Measurements from ENCODE around the gene BPI.
"Not testable (repeated sequence)": the region's sequence is repeated elsewhere in the genome, so short reads cannot be mapped to it uniquely, and the experiment has no call there.

Gene BPI

GRCh38 chr20:38304845-38305447, 990 bp downstream of the BPI start:
- DNase-seq (ENCODE audit: low read depth): no peak

GRCh38 chr20:38305541-38305940, 1.6 kb downstream of the BPI start:
- DNase-seq (ENCODE audit: low read depth): no peak

- no peak for DNase-seq (ENCODE audit: low read depth)
Observed at GRCh38 chr20:38306379-38306778, 2.4 kb downstream of the BPI start.

GRCh38 chr20:38307371-38308046, 3.6 kb downstream of the BPI start:
- no peak for DNase-seq (ENCODE audit: low read depth)

DNA sequence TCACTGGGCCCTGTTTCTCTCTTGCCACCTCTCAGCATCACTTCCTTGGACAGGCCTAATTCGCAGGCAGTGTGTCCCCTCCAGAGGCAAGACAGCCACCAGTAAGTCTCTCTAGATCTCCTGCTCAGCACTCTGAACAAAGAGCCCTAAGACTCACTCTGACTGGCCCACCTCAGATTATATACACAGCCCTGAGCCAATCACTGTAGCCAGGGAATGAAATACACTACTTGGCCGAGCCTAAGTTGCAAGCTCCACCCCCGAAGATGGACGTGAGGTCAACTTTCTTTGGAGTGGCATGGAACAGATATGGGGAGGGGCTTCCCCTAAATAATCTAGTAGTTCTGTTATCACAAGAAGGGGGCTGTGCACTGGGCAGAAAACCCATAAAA, 4.1 kb downstream of the BPI start:
- no peak for DNase-seq (ENCODE audit: low read depth)

DNA sequence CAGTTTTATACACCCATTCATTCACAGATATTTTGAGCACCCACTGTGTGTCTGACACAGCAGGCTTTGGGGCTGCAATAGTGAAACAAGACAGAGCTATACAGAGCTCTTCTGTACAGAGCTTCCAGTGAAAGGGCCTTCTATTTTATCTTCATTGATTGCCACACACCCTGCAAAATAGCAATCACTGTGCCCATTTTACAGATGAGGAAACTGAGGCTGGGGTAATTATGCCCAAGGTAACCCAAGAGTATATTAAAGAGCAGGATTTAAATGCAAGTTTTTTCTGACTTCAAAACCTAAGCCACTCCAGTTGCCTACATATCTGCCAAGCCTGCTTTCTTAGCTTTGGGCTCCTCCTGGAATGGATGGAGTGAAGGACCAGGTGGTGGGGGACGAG, 4.5 kb downstream of the BPI start:
- DNase-seq (ENCODE audit: low read depth): no peak

GRCh38 chr20:38311091-38311490, 7.1 kb downstream of the BPI start:
- DNase-seq (ENCODE audit: low read depth): no peak

DNA sequence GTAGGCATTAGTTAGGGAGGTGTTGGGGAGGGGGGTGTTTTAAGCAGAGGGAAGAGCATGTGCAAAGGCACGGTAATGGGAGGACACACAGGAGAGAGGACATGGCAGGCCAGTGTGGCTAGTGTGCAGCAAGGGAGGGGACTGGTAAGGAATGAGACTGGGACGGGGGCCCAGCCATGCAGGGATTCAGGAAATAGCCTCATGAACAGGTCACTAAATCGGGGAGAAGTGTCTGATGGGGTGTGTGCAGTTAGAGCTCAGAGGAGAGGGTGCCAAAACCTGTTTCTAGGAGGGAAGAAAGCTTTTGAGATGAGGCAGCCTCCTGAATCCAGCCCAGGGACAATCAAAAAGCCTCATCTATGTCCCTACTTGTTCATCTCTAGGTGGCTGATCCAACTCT, 7.5 kb downstream of the BPI start:
- DNase-seq (ENCODE audit: low read depth): no peak

DNA sequence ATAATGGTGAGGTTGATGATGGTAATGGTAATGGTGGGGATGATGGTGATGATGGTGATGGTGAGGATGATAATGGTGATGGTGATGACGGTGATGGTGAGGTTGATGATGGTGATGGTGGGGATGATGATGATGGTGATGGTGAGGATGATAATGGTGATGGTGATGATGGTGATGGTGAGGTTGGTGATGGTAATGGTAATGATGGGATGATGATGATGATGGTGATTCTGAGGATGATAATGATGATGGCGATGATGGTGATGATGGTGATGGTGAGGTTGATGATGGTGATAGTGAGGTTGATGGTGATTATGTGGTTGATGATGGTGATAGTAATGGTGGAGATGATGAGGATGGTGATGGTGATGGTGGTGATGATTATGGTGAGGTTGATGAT, 9.7 kb downstream of the BPI start:
- no peak for DNase-seq (ENCODE audit: low read depth)

GRCh38 chr20:38314350-38314749, 10.4 kb downstream of the BPI start:
- DNase-seq (ENCODE audit: low read depth): not testable (repeated sequence)

GRCh38 chr20:38315290-38315966, 11.5 kb downstream of the BPI start:
- DNase-seq (ENCODE audit: low read depth): no peak

GRCh38 chr20:38316341-38316740, 12.4 kb downstream of the BPI start:
- DNase-seq (ENCODE audit: low read depth): no peak

DNA sequence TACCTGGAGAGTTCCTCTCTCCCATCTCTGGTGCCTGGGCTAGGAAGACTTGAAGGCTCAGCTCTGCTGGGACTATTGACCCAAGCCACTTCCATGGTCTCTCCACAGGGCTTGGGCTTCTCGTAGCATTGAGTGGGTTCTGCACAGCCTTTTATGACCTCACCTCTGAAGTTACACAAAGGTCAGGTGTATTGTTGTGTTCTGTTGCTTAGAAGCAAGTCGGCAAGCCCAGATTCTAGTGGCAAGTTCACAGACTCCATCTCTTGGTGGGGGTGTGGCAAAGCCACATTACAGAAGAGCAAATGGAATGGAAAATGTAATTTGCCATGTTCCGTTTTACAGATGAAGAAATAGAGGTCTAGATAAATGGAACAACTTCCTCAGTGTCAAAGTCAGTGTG, 13.5 kb downstream of the BPI start:
- no peak for DNase-seq (ENCODE audit: low read depth)

DNA sequence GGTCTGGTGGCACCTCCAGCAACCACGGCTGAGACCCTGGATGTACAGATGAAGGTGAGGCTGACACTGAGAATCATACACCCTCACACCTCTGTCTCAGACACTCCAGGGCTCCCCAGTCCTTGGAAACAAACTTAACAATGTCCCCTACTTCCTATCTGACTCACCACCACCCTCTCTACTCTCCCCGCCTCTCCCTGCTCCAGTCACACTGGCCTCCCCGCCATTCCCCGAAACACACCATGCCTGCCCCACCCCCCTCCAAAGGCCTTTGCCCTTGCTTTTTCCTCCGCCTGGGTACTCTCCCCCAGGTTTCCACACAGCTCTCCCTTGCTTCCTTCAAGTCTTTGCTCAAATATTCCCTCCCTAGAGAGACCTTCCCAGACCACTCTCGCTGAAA, 16.3 kb downstream of the BPI start:
- no peak for DNase-seq (ENCODE audit: low read depth)

- DNase-seq (ENCODE audit: low read depth): no peak
Observed at GRCh38 chr20:38321959-38322598, 18.1 kb downstream of the BPI start.

DNA sequence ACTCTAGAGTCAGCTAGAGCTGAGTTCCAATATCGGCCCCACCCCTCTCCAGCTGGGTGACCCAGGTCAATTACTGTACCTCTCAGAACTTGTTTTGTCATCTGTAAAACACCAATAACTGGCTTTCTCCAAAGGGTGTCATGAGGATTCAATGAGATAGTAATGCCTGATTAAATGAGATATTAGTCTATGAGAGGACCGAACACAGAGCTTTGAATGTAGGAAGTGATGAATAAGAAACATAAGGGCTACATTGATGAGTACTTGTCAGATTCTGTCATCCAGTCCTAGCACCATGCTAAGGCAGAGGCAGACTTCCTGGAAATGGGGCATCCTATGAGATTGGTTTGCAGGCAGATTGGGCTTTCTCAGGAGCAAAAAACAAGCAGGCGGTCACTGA, 20.2 kb downstream of the BPI start:
- no peak for DNase-seq (ENCODE audit: low read depth)

- no peak for DNase-seq (ENCODE audit: low read depth)
Observed at GRCh38 chr20:38325167-38325566, 21.2 kb downstream of the BPI start.

DNA sequence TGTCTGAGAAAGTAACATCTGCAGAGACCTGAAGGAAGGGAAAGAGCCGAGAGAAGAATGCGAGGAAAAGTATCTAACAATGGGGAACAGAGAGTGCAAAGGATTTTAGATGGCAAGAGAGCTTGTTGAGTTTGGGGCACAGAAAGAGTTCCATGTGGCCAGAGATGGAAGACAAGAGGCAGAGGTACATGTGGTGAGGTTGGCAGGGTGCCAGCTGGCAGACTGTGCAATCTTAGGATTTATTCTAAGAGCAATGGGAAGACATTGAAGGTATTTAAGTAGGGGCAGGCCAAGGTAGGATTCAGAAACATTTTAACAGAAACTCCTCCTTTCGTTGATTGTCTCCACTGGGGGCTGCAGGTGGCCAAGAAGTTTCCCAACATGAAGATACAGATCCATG, 21.9 kb downstream of the BPI start:
- DNase-seq (ENCODE audit: low read depth): no peak

DNA sequence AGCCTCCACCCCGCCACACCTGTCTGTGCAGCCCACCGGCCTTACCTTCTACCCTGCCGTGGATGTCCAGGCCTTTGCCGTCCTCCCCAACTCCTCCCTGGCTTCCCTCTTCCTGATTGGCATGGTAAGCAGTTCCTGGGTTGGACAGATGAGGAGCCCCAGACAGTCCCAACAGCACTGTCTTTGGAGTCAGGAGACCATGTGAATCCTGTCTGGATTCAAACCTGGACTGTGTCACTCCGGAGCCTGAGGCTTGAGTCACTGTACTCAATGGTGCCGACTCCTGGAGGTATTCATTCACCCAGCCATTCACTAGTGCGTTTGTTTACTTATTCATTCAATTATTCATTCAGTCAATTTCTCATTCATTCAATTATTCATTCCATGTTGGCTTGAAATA, 22.4 kb downstream of the BPI start:
- no peak for DNase-seq (ENCODE audit: low read depth)

DNA sequence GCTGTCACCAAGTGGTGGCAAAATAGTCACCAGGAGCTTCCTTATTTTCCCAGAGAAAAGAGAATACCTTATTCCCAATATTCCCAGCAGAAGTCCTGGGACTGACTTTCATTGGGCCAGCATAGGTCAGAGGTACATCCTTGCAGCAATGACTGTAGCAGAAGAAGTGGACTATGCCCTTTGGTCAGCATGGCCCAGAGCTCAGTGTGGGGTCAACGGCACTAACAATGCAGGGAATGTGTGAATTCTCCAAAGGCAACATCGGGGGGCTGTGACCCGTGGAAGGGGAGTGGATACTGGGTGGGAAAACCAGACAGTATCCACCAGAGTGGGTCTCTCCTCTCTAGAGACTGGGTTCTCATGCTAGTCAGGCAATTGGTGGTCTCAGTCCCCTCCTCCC, 26.7 kb downstream of the BPI start:
- no peak for DNase-seq (ENCODE audit: low read depth)

DNA sequence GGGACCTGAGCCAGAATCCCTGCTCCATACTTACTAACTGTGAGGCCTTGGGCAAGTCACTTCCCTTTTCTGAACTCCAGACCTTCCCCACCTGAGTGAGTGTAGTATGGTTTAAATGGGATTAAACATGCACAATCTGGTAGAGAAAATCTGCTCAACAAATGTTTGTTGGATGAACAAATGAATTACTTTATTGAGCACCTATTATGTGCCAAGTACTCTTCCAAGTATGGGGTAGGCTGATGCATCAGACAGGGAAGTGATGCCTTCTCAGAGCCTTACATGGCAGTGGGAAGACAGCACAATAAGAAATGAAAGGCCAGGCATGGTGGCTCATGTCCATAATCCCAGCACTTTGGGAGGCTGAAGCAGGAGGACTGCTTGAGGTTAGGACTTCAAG, 27.3 kb downstream of the BPI start:
- no peak for DNase-seq (ENCODE audit: low read depth)

- no peak for DNase-seq (ENCODE audit: low read depth)
Observed at GRCh38 chr20:38331814-38332213, 27.9 kb downstream of the BPI start.

DNA sequence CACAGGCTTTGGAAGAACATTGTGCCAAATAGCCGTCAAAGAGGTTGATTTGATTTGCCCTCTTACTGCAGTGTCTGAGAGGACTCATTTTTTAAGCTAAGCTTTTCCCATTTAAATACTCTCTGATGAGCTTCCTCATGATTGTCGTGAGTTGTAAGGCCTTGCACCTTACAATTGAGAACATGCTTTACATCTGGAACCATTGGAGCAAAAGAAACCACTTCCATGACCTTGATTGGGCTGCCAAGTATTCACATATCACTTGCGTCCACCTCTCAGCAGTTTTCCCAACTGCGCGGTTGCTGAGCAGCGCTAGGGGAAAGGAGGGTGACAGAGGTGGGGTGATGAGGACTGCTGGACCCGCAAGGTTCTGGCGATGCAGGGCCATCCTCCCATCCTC, 30.1 kb downstream of the BPI start:
- DNase-seq (ENCODE audit: low read depth): no peak
